Measurements from ENCODE around the gene TRIM32.
"Not testable (repeated sequence)": the region's sequence is repeated elsewhere in the genome, so short reads cannot be mapped to it uniquely, and the experiment has no call there.

The TRIM32 gene

GRCh38 chr9:116683535-116683934 lies 3.6 kb upstream of the TRIM32 start:
- no peak for FAIRE-seq

GRCh38 chr9:116685166-116685565 lies 1.9 kb upstream of the TRIM32 start:
- no peak for FAIRE-seq

GRCh38 chr9:116686135-116686534 lies 970 bp upstream of the TRIM32 start:
- no peak for FAIRE-seq

- FAIRE-seq, result no peak
Measured at GRCh38 chr9:116686693-116687073, 422 bp upstream of the TRIM32 start.

- FAIRE-seq, result no peak
Measured at GRCh38 chr9:116687754-116688135, 640 bp downstream of the TRIM32 start.

GRCh38 chr9:116688806-116689485 lies 1.8 kb downstream of the TRIM32 start:
- no peak for FAIRE-seq

- no peak for FAIRE-seq
Measured at GRCh38 chr9:116689486-116690032, 2.5 kb downstream of the TRIM32 start.

GRCh38 chr9:116690805-116691204 lies 3.7 kb downstream of the TRIM32 start:
- not testable (repeated sequence) for FAIRE-seq

GRCh38 chr9:116691607-116692006 lies 4.5 kb downstream of the TRIM32 start:
- FAIRE-seq, result no peak

- no peak for FAIRE-seq
Measured at GRCh38 chr9:116692616-116693015, 5.5 kb downstream of the TRIM32 start.

GRCh38 chr9:116693233-116693731 lies 6.2 kb downstream of the TRIM32 start:
- FAIRE-seq, result no peak

GRCh38 chr9:116694785-116695291 lies 7.7 kb downstream of the TRIM32 start:
- no peak for FAIRE-seq

GRCh38 chr9:116695438-116695837 lies 8.3 kb downstream of the TRIM32 start:
- FAIRE-seq, result no peak

GRCh38 chr9:116697362-116697761 lies 10.3 kb downstream of the TRIM32 start:
- FAIRE-seq, result no peak

- FAIRE-seq, result no peak
Measured at GRCh38 chr9:116697887-116698286, 10.8 kb downstream of the TRIM32 start.

- no peak for FAIRE-seq
Measured at GRCh38 chr9:116700279-116700678, 13.2 kb downstream of the TRIM32 start.

GRCh38 chr9:116700882-116701865 lies 14.1 kb downstream of the TRIM32 start:
- no peak for FAIRE-seq

GRCh38 chr9:116701940-116702642 lies 15.0 kb downstream of the TRIM32 start:
- FAIRE-seq, result no peak

GRCh38 chr9:116703634-116704033 lies 16.5 kb downstream of the TRIM32 start:
- no peak for FAIRE-seq

- no peak for FAIRE-seq
Measured at GRCh38 chr9:116704470-116704869, 17.4 kb downstream of the TRIM32 start.

GRCh38 chr9:116705531-116705930 lies 18.4 kb downstream of the TRIM32 start:
- no peak for FAIRE-seq

All from A204.1 (cell line).